ENCODE results near the gene ASNSD1. TPM values are rescaled to one million over a fixed set of nuclear protein-coding genes. Genes with fewer than 3 reads are reported as not detected.
A peak's percentile ranks its signal among the peaks of the same experiment; 100 is the strongest.
"Not testable (repeated sequence)": the region's sequence is repeated elsewhere in the genome, so short reads cannot be mapped to it uniquely, and the experiment has no call there.

Gene ASNSD1
- total and polyA plus RNA-seq, 2 experiments from 2014 or later, result 61.7 to 63.4 TPM

DNA sequence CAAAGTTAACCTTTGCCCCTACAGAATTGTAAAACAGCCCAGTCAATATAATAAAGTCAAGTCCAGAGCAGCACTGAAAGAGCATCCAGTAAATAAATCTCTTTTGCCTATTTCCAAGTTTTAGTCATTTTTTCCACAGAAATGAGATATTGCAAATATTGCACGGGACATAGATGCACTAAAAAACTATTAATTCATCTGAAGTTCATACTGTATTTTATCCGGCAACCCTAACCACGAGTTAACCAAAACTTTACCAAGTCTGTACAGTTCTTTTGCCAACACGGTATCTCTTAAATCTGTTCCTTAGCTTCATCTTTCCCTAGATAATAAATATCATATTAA lies 484 bp upstream of the ASNSD1 start:
- Histone ChIP-seq H3K36me3 (ENCODE audit: low read depth) (peaks cover 5% of the 10 kb centered on the region; the same call in 1 of the 2 replicates), H4K20me1 (ENCODE audit: insufficient read depth) (no peaks in the 10 kb centered on the region), H3F3A (ENCODE audit: insufficient read depth) (no peaks in the 10 kb centered on the region), H3K4me2 (ENCODE audit: unreplicated experiment) (no peak overlapping the region), H3K4me1 (ENCODE audit: insufficient read depth) (peaks cover 10% of the 10 kb centered on the region), H3K9me2 (ENCODE audit: insufficient read depth) (no peaks in the 10 kb centered on the region), H3K79me2 (ENCODE audit: insufficient read depth) (peaks cover 43% of the 10 kb centered on the region), H3K9me3 (ENCODE audit: low read depth) (no peaks in the 10 kb centered on the region), H2AFZ (peak overlapping the region; percentile 44), H3K27me3 (replicated peaks; ENCODE audit: insufficient read depth) (no peaks in the 10 kb centered on the region), H3K4me3 (no peak overlapping the region), H3K27ac (no peak overlapping the region), H3K9ac (no peak overlapping the region)
- TF ChIP-seq EZH2phosphoT487 (IDR thresholded peaks at IDR 0.05; ENCODE audit: insufficient read depth, low read depth) (no peak), EZH2 (IDR thresholded peaks at IDR 0.05; ENCODE audit: insufficient read depth, poor library complexity, severe bottlenecking) (no peak)
- in situ Hi-C loops (cut with MboI), result no loop called here
- 0 to 1% methylated on average over 4 of the region's 4 CpGs for WGBS, 2 experiments (ENCODE audit: low coverage in 1 of 2, low lambda C conversion rate in 2 of 2, missing lambda C conversion rate in 2 of 2)
- DNase-seq, result no peak

DNA sequence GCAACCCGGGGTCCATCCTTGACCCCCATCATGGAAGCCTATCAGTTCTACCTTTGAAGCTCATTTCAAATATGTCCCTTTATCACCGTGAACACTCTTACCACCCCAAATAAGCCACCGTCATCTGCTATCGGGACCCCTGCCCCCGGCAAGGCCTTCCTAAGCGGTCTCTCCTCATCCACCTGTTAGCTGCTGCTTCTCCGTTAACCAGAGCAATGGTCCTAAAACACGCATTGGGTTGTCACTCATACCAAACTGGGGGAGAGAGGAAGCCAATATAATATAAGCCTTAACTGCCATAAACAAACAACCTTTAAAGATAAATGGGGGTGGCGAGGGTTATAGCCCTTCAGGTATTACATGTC lies 680 bp downstream of the ASNSD1 start:
- Histone ChIP-seq H3K79me2 (ENCODE audit: insufficient read depth) (peaks cover 55% of the 10 kb centered on the region), H3K36me3 (ENCODE audit: low read depth) (peaks cover 5% of the 10 kb centered on the region), H3K27ac (no peak overlapping the region), H3K9ac (peak overlapping the region; percentile 96), H3K9me3 (ENCODE audit: low read depth) (no peaks in the 10 kb centered on the region), H3K4me1 (ENCODE audit: insufficient read depth) (peaks cover 10% of the 10 kb centered on the region), H3K9me2 (ENCODE audit: insufficient read depth) (no peaks in the 10 kb centered on the region), H2AFZ (peak overlapping the region; percentile 99), H3K27me3 (replicated peaks; ENCODE audit: insufficient read depth) (no peaks in the 10 kb centered on the region), H3F3A (ENCODE audit: insufficient read depth) (no peaks in the 10 kb centered on the region), H3K4me3 (peak overlapping the region; percentile 95), H3K4me2 (ENCODE audit: unreplicated experiment) (peak overlapping the region; percentile 88), H4K20me1 (ENCODE audit: insufficient read depth) (no peaks in the 10 kb centered on the region)
- DNase-seq, result peak; percentile 14
- TF ChIP-seq EZH2 (IDR thresholded peaks at IDR 0.05; ENCODE audit: insufficient read depth, poor library complexity, severe bottlenecking) (no peak), EZH2phosphoT487 (IDR thresholded peaks at IDR 0.05; ENCODE audit: insufficient read depth, low read depth) (no peak)
- 12 to 14% methylated on average over 9 of the region's 9 CpGs for WGBS, 2 experiments (ENCODE audit: low coverage in 1 of 2, low lambda C conversion rate in 2 of 2, missing lambda C conversion rate in 2 of 2)
- in situ Hi-C loops (cut with MboI), result no loop called here

DNA sequence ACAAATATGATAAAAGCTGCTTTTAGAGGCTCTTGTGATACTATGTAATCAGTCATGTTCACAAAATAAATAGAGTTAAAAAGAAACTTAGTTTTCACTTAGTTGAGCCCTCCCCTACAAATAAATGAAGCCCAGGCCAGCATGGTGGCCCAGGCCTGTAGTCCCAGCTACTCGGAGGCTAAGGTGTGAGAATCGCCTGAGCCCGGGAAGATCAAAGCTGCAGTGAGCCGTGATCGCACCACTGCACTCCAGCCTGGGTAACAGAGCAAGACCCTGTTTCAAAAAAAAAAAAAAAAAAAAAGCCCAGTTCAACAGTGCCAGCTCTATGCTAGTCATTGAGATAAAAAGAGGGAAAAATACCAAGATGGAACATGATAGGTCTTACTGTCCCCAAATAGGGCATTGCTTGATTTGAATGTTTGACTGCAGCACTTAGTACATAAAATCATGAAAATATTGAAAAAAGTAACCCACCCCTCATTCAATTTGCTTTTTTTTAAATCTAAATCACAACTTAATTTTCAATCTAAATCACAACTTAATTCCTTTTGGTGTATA lies 1.5 kb downstream of the ASNSD1 start:
- H3K4me2 ChIP-seq (ENCODE audit: unreplicated experiment), result peak overlapping the region; percentile 88
- peak overlapping the region; percentile 95 for H3K4me3 ChIP-seq
- WGBS, 2 experiments (ENCODE audit: low coverage in 1 of 2, low lambda C conversion rate in 2 of 2, missing lambda C conversion rate in 2 of 2), result 75 to 89% methylated on average over 5 of the region's 5 CpGs
- no peaks in the 10 kb centered on the region for H3F3A ChIP-seq (ENCODE audit: insufficient read depth)
- no peak overlapping the region for H3K27ac ChIP-seq
- TF ChIP-seq EZH2 (IDR thresholded peaks at IDR 0.05; ENCODE audit: insufficient read depth, poor library complexity, severe bottlenecking) (no peak), EZH2phosphoT487 (IDR thresholded peaks at IDR 0.05; ENCODE audit: insufficient read depth, low read depth) (no peak)
- no peaks in the 10 kb centered on the region for H3K9me3 ChIP-seq (ENCODE audit: low read depth)
- H3K36me3 ChIP-seq (ENCODE audit: low read depth), result peaks cover 10% of the 10 kb centered on the region
- H3K79me2 ChIP-seq (ENCODE audit: insufficient read depth), result peaks cover 56% of the 10 kb centered on the region
- H4K20me1 ChIP-seq (ENCODE audit: insufficient read depth), result no peaks in the 10 kb centered on the region
- DNase-seq, result no peak
- no peaks in the 10 kb centered on the region for H3K27me3 ChIP-seq (replicated peaks; ENCODE audit: insufficient read depth)
- peak overlapping the region; percentile 99; the same call in 1 of the 2 replicates for H2AFZ ChIP-seq
- in situ Hi-C loops (cut with MboI), result no loop called here
- peak overlapping the region; percentile 96 for H3K9ac ChIP-seq
- H3K9me2 ChIP-seq (ENCODE audit: insufficient read depth), result no peaks in the 10 kb centered on the region
- peaks cover 10% of the 10 kb centered on the region for H3K4me1 ChIP-seq (ENCODE audit: insufficient read depth)

DNA sequence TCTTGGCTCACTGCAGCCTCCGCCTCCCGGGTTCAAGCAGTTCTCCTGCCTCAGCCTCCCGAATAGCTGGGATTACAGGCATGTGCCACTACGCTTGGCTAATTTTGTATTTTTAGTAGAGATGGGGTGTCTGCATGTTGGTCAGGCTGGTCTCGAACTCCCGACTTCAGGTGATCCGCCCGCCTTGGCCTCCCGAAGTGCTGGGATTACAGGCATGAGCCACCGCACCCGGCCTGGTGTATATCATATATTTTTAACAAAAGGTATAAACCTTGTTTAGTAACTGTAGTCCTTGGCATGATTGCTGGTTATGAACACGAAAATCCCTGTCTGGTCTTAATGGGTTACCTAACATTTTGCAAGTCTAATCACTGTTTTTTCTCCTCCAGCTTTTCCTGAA lies 2.1 kb downstream of the ASNSD1 start:
- 96 to 98% methylated on average over 12 of the region's 12 CpGs for WGBS, 2 experiments (ENCODE audit: low coverage in 1 of 2, low lambda C conversion rate in 2 of 2, missing lambda C conversion rate in 2 of 2)
- H3K9ac ChIP-seq; H3K9me2 ChIP-seq (ENCODE audit: insufficient read depth): not testable (repeated sequence)

DNA sequence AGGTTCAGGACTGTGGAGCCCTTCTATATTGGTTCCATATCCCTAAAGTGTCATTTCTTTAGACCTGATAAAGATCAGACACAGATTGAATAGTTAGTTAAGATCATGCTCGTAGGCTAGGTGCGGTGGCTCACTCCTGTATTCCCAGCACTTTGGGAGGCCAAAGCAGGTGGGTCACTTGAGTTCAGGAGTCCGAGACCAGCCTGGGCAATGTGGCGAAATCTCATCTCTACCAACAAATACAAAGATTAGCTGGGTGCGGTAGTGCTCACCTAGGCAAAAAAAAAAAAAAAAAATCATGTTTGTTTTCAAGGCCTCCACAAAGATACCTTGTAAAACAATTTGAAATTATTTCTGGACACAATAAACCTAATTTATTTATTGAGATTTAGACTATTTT lies 8.7 kb downstream of the ASNSD1 start:
- WGBS, 2 experiments (ENCODE audit: low coverage in 1 of 2, low lambda C conversion rate in 2 of 2, missing lambda C conversion rate in 2 of 2), result 94 to 98% methylated on average over 5 of the region's 5 CpGs
- peaks cover 31% of the 10 kb centered on the region for H3F3A ChIP-seq (ENCODE audit: insufficient read depth)
- in situ Hi-C loops (cut with MboI), result no loop called here
- no peak overlapping the region for H3K4me2 ChIP-seq (ENCODE audit: unreplicated experiment)
- peaks cover 33% of the 10 kb centered on the region for H3K36me3 ChIP-seq (ENCODE audit: low read depth)
- peaks cover 8% of the 10 kb centered on the region; the same call in 1 of the 2 replicates for H3K4me1 ChIP-seq (ENCODE audit: insufficient read depth)
- no peaks in the 10 kb centered on the region for H4K20me1 ChIP-seq (ENCODE audit: insufficient read depth)
- H3K4me3 ChIP-seq, result no peak overlapping the region
- peaks cover 20% of the 10 kb centered on the region for H3K79me2 ChIP-seq (ENCODE audit: insufficient read depth)
- no peaks in the 10 kb centered on the region for H3K9me2 ChIP-seq (ENCODE audit: insufficient read depth)
- no peak overlapping the region for H3K9ac ChIP-seq
- TF ChIP-seq EZH2phosphoT487 (IDR thresholded peaks at IDR 0.05; ENCODE audit: insufficient read depth, low read depth) (no peak), EZH2 (IDR thresholded peaks at IDR 0.05; ENCODE audit: insufficient read depth, poor library complexity, severe bottlenecking) (no peak)
- no peak for DNase-seq
- H3K9me3 ChIP-seq (ENCODE audit: low read depth), result no peaks in the 10 kb centered on the region
- H2AFZ ChIP-seq, result no peak overlapping the region
- H3K27ac ChIP-seq, result no peak overlapping the region
- no peaks in the 10 kb centered on the region for H3K27me3 ChIP-seq (replicated peaks; ENCODE audit: insufficient read depth)

More for the DNA sequence above, 2.1 kb downstream of the ASNSD1 start:
- Histone ChIP-seq H3K4me1 (ENCODE audit: insufficient read depth) (peaks cover 10% of the 10 kb centered on the region), H3K79me2 (ENCODE audit: insufficient read depth) (peaks cover 56% of the 10 kb centered on the region), H3K36me3 (ENCODE audit: low read depth) (peaks cover 15% of the 10 kb centered on the region)
- H3K4me3 ChIP-seq; DNase-seq; H2AFZ ChIP-seq; H3F3A ChIP-seq (ENCODE audit: insufficient read depth); in situ Hi-C loops (cut with MboI); H3K9me3 ChIP-seq (ENCODE audit: low read depth); H3K4me2 ChIP-seq (ENCODE audit: unreplicated experiment); H4K20me1 ChIP-seq (ENCODE audit: insufficient read depth); H3K27me3 ChIP-seq (replicated peaks; ENCODE audit: insufficient read depth); H3K27ac ChIP-seq: not testable (repeated sequence)
